Dendritic cell treated with granulocyte-macrophage colony-stimulating factor and Interleukin-4, amounts not matched to agents 40 ng/mL and 50 ng/mL, for 4 days (primary cell): ENCODE data around the gene MAP4K3.

Experiments used
- H3K27ac Mint-ChIP-seq: one replicate; pipeline ENCODE4 v1.8.0; 2022; ENCODE audit warnings: mild to moderate bottlenecking, mixed read lengths
- H3K27me3 Mint-ChIP-seq: one replicate; pipeline ENCODE4 v1.8.0; 2022; ENCODE audit warnings: mild to moderate bottlenecking, mixed read lengths
- H3K36me3 Mint-ChIP-seq: one replicate; pipeline ENCODE4 v1.8.0; 2022; ENCODE audit warnings: low read depth, mixed read lengths
- H3K4me1 Mint-ChIP-seq: one replicate; pipeline ENCODE4 v1.8.0; 2022; ENCODE audit warnings: low read depth, mixed read lengths
- H3K4me3 Mint-ChIP-seq: one replicate; pipeline ENCODE4 v1.8.0; 2022; ENCODE audit warnings: mild to moderate bottlenecking, moderate library complexity, mixed read lengths
- H3K9me3 Mint-ChIP-seq: one replicate; pipeline ENCODE4 v1.8.0; 2022; ENCODE audit warnings: mixed read lengths
- intact Hi-C: fragments of 100-400 bp; cut with micrococcal nuclease; formaldehyde crosslinking; loops from one replicate; pipeline ENCODE4 v1.15.0; 2022

MAP4K3 gene

GRCh38 chr2:39308778-39309177 is 128.3 kb downstream of the MAP4K3 start:
- H3K4me3 Mint-ChIP-seq, result no peak overlapping the region

GRCh38 chr2:39306626-39307025 is 130.5 kb downstream of the MAP4K3 start:
- no peak overlapping the region for H3K4me3 Mint-ChIP-seq
- H3K4me1 Mint-ChIP-seq, result no peaks in the 10 kb centered on the region
- H3K27ac Mint-ChIP-seq, result no peak overlapping the region
- no peaks in the 10 kb centered on the region for H3K9me3 Mint-ChIP-seq
- H3K36me3 Mint-ChIP-seq, result no peaks in the 10 kb centered on the region
- H3K27me3 Mint-ChIP-seq, result no peaks in the 10 kb centered on the region
- intact Hi-C loops, result no loop called here

More at GRCh38 chr2:39308778-39309177, 128.3 kb downstream of the MAP4K3 start:
- Mint-ChIP-seq H3K9me3 (no peaks in the 10 kb centered on the region), H3K4me1 (no peaks in the 10 kb centered on the region), H3K27ac (no peak overlapping the region), H3K27me3 (no peaks in the 10 kb centered on the region), H3K36me3 (peaks cover 13% of the 10 kb centered on the region)
- intact Hi-C loops, result no loop called here

- Mint-ChIP-seq H3K36me3 (no peaks in the 10 kb centered on the region), H3K27ac (no peak overlapping the region), H3K9me3 (no peaks in the 10 kb centered on the region), H3K4me1 (no peaks in the 10 kb centered on the region), H3K4me3 (no peak overlapping the region), H3K27me3 (no peaks in the 10 kb centered on the region)
- intact Hi-C loops, result no loop called here
Observed at GRCh38 chr2:39304729-39305128, 132.4 kb downstream of the MAP4K3 start.

- no peak overlapping the region for H3K27ac Mint-ChIP-seq
- intact Hi-C loops, result no loop called here
Observed at GRCh38 chr2:39304200-39304599, 132.9 kb downstream of the MAP4K3 start.

GRCh38 chr2:39301352-39301751 is 135.7 kb downstream of the MAP4K3 start:
- H3K27me3 Mint-ChIP-seq, result no peaks in the 10 kb centered on the region
- intact Hi-C loops, result no loop called here
- H3K9me3 Mint-ChIP-seq, result no peaks in the 10 kb centered on the region
- no peaks in the 10 kb centered on the region for H3K4me1 Mint-ChIP-seq
- H3K4me3 Mint-ChIP-seq, result no peak overlapping the region
- H3K36me3 Mint-ChIP-seq, result no peaks in the 10 kb centered on the region
- H3K27ac Mint-ChIP-seq, result no peak overlapping the region

More at GRCh38 chr2:39304200-39304599, 132.9 kb downstream of the MAP4K3 start:
- Mint-ChIP-seq H3K36me3 (no peaks in the 10 kb centered on the region), H3K4me3 (no peak overlapping the region), H3K27me3 (no peaks in the 10 kb centered on the region), H3K4me1 (no peaks in the 10 kb centered on the region), H3K9me3 (no peaks in the 10 kb centered on the region)

GRCh38 chr2:39300044-39300978 is 136.8 kb downstream of the MAP4K3 start:
- no peaks in the 10 kb centered on the region for H3K4me1 Mint-ChIP-seq
- H3K4me3 Mint-ChIP-seq, result no peak overlapping the region
- intact Hi-C loops, result no loop called here
- no peaks in the 10 kb centered on the region for H3K36me3 Mint-ChIP-seq
- no peaks in the 10 kb centered on the region for H3K27me3 Mint-ChIP-seq
- H3K9me3 Mint-ChIP-seq, result no peaks in the 10 kb centered on the region
- no peak overlapping the region for H3K27ac Mint-ChIP-seq

- Mint-ChIP-seq H3K36me3 (peaks cover 44% of the 10 kb centered on the region), H3K4me3 (no peak overlapping the region), H3K27ac (peak overlapping the region; percentile 18), H3K9me3 (no peaks in the 10 kb centered on the region), H3K27me3 (no peaks in the 10 kb centered on the region), H3K4me1 (peaks cover 6% of the 10 kb centered on the region)
- intact Hi-C loops, result no loop called here
Observed at GRCh38 chr2:39290433-39290832, 146.7 kb downstream of the MAP4K3 start.

GRCh38 chr2:39289609-39290008 is 147.5 kb downstream of the MAP4K3 start:
- intact Hi-C loops, result no loop called here
- Mint-ChIP-seq H3K4me3 (no peak overlapping the region), H3K27ac (no peak overlapping the region), H3K4me1 (peaks cover 6% of the 10 kb centered on the region), H3K36me3 (peaks cover 44% of the 10 kb centered on the region), H3K27me3 (no peaks in the 10 kb centered on the region), H3K9me3 (no peaks in the 10 kb centered on the region)

- H3K27me3 Mint-ChIP-seq, result no peaks in the 10 kb centered on the region
- H3K27ac Mint-ChIP-seq, result no peak overlapping the region
- intact Hi-C loops, result no loop called here
- peaks cover 25% of the 10 kb centered on the region for H3K36me3 Mint-ChIP-seq
- H3K4me3 Mint-ChIP-seq, result no peak overlapping the region
- H3K9me3 Mint-ChIP-seq, result no peaks in the 10 kb centered on the region
- H3K4me1 Mint-ChIP-seq, result no peaks in the 10 kb centered on the region
Observed at GRCh38 chr2:39283561-39283960, 153.5 kb downstream of the MAP4K3 start.

- intact Hi-C loops, result no loop called here
- Mint-ChIP-seq H3K36me3 (peaks cover 38% of the 10 kb centered on the region), H3K4me3 (no peak overlapping the region), H3K9me3 (no peaks in the 10 kb centered on the region), H3K27me3 (no peaks in the 10 kb centered on the region), H3K27ac (no peak overlapping the region), H3K4me1 (no peaks in the 10 kb centered on the region)
Observed at GRCh38 chr2:39281391-39281790, 155.7 kb downstream of the MAP4K3 start.

- Mint-ChIP-seq H3K27me3 (no peaks in the 10 kb centered on the region), H3K36me3 (peaks cover 62% of the 10 kb centered on the region), H3K4me3 (no peak overlapping the region), H3K4me1 (no peaks in the 10 kb centered on the region), H3K9me3 (no peaks in the 10 kb centered on the region), H3K27ac (no peak overlapping the region)
- intact Hi-C loops, result no loop called here
Observed at GRCh38 chr2:39275016-39275415, 162.1 kb downstream of the MAP4K3 start.

GRCh38 chr2:39269941-39270340 is 167.1 kb downstream of the MAP4K3 start:
- Mint-ChIP-seq H3K27ac (no peak overlapping the region), H3K9me3 (no peaks in the 10 kb centered on the region), H3K4me1 (peaks cover 7% of the 10 kb centered on the region), H3K27me3 (no peaks in the 10 kb centered on the region), H3K36me3 (peaks cover 20% of the 10 kb centered on the region), H3K4me3 (no peak overlapping the region)
- intact Hi-C loops, result no loop called here

- Mint-ChIP-seq H3K9me3 (no peaks in the 10 kb centered on the region), H3K27me3 (no peaks in the 10 kb centered on the region), H3K4me3 (no peak overlapping the region), H3K36me3 (peaks cover 16% of the 10 kb centered on the region), H3K27ac (no peak overlapping the region), H3K4me1 (peaks cover 7% of the 10 kb centered on the region)
- intact Hi-C loops, result no loop called here
Observed at GRCh38 chr2:39266916-39267434, 170.1 kb downstream of the MAP4K3 start.

GRCh38 chr2:39266139-39266805 is 170.8 kb downstream of the MAP4K3 start:
- Mint-ChIP-seq H3K36me3 (peaks cover 16% of the 10 kb centered on the region), H3K27me3 (no peaks in the 10 kb centered on the region), H3K9me3 (no peaks in the 10 kb centered on the region), H3K4me3 (no peak overlapping the region), H3K27ac (no peak overlapping the region), H3K4me1 (peaks cover 7% of the 10 kb centered on the region)
- intact Hi-C loops, result no loop called here
